ENCODE results near the gene ADCY3.

Gene ADCY3

DNA sequence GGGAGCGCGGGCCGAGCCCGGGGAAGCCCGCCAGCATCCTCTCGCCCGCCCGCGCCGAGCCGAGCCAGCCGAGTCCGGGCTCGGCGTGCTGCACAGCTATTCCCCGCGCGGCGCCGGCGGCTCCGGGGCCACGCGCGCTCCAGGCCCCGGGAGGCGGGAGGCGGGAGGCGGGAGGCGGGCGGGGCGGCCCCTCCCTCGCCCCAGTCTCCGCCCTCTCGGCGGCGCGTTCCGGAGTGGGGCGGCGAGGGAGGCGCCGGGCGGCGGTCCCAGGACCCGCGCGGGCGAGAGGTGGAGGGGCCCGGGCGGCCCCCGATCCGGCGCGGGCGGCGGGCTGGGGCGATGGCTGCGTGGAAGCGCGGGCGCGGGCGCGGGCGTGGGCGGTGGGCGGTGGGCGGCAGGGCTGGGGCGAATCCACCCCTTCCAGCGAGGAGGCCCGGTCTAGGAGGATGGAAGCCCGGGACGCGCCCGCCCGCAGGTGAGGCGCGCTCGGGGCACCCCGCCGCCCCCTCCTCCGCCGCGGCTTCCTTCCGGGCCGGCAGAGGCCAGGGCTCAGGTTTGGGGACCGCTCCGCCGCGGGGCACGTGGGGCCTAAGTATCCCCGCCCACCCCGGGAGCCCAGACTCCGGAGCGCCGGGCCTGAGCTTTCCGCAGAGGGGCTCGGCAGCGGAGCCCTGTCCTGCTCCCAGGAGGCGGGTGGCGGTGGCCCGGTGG is at the start of gene ADCY3:
TSS of gene ADCY3 (minus strand) at position 140 of the 711 bp plus-strand sequence. CDS start 1,250 bp downstream, outside the sequence.
- DNase-seq: no peak

- no peak for DNase-seq
Observed at GRCh38 chr2:24969784-24970183, 49.7 kb upstream of the ADCY3 start.

- no peak for DNase-seq
Observed at GRCh38 chr2:24961903-24962302, 41.9 kb upstream of the ADCY3 start.

- no peak for DNase-seq
Observed at GRCh38 chr2:24959761-24960160, 39.7 kb upstream of the ADCY3 start.

GRCh38 chr2:24958411-24958935 is 38.4 kb upstream of the ADCY3 start:
- no peak for DNase-seq

GRCh38 chr2:24957976-24958375 is 37.9 kb upstream of the ADCY3 start:
- DNase-seq: no peak

- no peak for DNase-seq
Observed at GRCh38 chr2:24957221-24957620, 37.2 kb upstream of the ADCY3 start.

DNA sequence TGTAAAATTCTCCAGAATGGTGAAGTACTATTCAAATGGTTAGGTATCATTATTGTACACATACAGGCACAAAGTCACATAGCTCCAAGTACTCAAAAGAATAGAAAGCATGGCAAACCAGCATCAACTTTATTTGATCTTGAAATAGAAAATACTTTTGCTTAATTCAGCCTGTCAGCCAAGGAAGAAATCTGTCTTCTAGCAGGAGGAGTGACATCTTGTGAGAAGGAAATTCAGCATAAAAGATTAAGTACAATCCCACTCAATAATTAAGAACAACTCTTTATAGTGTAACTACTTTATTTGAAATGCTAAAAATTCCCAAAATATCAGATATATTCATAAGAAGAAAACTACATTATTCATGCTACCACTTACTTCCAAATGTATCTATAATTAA is 35.9 kb upstream of the ADCY3 start:
- no peak for DNase-seq

GRCh38 chr2:24955232-24955631 is 35.2 kb upstream of the ADCY3 start:
- DNase-seq: no peak

DNA sequence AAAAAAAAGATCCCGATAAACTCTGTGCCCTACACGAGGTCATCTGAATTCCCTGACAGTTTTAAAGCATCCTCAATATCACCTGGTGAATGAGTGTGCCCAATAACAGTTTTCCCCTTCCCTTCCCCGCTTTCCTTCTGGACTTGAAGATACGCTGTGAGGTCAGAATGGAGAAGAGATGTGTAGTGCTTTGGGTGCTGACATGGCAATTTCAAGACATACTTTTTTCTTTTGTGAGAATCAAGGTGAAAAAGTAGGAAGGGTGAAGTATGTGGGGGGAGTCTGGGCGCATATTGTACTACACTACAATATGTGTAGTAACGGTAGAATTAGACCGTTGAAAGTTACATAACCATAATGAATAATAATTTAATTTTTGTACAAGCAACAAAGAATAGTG is 30.1 kb upstream of the ADCY3 start:
- DNase-seq: no peak

GRCh38 chr2:24948506-24948905 is 28.5 kb upstream of the ADCY3 start:
- no peak for DNase-seq

GRCh38 chr2:24947561-24948157 is 27.6 kb upstream of the ADCY3 start:
- no peak for DNase-seq

GRCh38 chr2:24945907-24946306 is 25.9 kb upstream of the ADCY3 start:
- DNase-seq: no peak

DNA sequence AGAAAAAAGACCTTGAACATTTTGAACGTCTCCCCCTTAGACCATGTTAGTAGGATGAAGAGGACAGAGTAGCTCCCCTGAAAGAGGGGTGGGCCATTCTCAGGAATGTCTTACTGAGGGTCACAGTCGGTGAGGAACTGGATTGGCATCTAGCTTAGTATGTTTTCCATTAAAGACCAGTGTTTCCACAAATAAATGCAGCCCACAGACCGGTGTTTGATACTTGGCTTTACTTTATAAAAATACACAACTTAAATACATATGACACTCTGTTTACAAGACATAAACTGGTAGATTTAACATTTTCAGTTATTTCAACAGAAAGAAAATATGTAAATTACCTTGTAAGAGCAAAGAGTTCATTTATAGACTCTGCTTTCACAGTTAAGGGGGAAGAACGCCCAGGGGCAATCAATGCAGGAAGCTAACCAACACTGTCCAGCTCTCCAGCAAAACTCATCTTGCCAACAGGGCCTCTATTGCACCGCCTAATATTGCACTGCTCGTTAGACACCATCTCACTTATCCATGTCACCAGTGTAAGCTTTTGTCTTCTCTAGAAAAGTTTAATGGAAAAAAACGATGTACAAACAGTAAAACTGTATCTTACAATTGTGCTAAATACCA is 23.5 kb upstream of the ADCY3 start:
- no peak for DNase-seq

DNA sequence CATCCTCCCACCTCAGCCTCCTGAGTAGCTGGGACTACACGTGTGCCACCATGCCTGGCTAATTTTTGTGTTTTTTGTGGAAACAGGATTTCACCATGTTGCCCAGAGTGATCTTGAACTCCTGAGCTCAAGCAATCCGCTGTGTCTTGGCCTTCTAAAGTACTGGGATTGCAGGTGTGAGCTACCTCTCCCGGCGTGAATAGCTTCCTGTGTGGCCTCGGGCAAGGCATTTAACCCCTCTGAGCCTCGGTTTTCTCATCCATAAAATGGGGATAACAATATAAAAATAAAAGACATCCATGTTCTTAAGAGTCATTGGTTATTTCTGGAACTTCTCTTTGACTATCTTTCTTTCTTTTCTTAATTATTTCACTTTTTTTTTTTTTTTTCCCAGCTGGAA is 19.3 kb upstream of the ADCY3 start:
- no peak for DNase-seq

DNA sequence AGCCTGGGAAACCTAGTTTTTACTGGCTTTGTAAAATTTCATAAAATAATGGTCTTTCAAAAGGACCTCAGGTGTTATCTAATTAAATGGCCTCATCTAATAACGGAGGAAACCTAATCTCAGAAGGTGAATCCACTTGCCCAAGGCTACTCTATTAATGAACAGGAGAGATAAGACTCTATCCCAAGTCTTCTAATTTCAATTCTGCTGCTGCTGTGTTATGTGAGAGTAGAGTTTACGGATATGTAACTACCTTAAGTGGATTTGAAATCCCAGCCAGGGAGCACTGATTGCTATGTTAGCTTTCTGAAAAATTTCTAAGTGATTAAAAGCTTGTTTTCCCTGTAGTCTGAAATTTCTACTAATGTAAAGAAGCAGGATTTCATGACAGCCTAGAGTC is 17.2 kb upstream of the ADCY3 start:
- DNase-seq: no peak

DNA sequence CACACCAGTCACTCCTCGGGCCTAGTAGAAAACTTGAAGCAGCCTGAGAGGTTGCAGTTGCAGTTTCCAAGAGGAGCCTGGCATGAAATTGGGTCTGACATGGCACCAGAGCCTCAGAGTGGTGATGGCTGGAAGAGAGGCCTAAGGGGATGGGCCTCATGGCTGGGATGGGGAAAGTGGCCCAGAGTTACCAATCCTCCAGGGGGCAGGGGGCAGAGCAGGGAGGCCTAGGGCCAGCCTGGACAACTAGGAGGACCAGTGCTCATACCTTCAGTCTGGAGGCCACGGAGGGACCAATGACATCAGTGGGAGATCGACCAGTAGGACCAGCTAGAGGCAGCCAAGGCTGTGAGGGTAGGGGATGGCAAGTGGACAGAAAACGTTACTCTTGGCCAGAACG is 15.1 kb upstream of the ADCY3 start:
- no peak for DNase-seq

GRCh38 chr2:24932715-24933114 is 12.7 kb upstream of the ADCY3 start:
- DNase-seq: no peak

DNA sequence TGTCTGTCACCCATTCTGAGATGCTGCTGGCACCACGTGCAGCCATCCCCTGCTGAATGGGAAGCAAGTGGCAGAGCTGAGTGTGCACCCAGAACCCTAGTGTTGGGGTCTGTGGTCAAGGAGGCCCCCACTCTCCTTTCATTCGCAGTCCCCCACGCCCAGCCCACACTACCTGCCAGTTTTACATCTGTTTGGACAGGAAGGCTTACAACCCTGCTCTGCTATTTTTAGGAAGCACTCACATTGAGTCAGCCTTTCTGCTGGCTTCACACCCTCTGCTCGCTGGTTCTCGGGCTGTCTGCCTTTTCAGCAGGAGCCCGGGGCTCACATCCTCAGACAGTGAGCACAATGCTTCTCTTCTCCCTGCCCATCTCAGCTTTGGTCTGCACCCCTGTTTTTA is 10.7 kb upstream of the ADCY3 start:
- peak; percentile 35 for DNase-seq

DNA sequence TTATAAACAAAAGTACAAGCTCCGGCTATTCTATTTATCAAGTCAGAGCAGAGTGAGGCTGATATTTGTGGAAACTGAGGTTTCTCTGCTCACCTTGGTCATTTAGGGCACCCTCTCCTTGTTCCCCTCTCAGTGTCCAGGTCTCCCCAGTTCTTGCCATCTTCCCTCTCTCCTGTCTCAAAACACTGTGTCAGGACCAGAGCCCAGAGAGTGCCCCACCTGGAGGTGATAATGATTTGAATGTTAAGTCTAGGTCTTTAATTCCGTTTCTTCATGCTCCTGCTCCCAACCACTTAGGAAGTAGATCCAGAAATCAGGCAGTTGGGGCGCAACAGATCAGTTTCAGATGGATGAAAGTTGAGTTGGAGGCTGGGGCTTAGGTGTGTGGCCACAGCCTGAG is 9.2 kb upstream of the ADCY3 start:
- no peak for DNase-seq

DNA sequence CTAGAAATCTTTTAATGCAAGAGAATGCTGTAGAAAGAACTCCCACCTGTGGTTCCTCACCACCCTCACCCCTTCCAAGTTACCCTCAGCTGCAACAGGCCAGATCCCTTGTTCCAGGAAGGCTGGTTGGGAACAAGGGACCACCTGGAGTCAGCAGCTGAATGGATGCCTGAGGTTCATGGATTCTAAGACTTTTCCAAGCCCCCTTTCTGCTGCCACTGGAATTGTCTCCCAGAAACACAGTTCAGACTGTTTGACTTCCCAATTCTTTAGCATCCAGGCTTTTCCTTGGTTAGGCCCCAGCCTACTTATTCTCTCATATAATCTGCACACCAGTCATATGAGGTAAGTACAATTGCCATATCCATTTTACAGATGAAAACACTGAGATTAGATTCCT is 8.0 kb upstream of the ADCY3 start:
- no peak for DNase-seq

- no peak for DNase-seq
Observed at GRCh38 chr2:24926602-24927252, 6.7 kb upstream of the ADCY3 start.

DNA sequence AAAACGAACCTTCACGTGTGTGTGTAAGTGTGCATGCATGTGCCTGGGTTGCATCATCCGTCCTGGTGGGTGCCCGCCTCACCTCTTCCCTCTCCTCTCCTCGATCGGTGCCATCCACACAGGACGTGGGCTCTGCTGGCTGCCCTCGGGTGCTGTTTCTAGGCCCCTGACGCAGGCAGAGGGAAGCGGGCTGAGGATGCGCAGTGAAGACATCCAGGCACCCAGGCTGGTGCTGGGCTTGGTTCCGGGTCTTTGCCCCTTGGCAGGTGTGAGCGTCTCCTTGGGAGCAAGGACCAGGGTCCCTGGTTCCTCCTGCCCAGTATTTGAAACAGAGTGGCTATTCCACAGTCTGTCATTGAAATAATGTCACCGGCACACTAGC is 6.2 kb upstream of the ADCY3 start:
- DNase-seq: no peak

DNA sequence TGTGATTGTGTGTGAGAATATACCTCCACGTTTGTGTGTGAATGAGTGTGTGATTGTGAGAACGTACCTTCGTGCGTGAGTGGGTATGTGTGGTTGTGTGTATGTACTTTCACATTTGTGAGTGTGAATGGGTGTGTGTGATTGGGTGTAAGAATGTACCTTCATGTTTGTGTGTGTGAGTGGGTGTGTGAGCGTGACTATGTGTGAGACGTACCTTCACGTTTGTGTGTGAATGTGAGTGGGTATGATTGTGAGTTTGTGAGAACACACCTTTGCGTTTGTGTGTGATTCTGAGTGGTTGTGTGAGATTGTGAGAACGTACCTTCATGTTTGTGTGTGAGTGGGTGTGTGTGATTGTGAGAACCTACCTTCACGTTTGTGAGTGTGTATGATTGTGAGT is 5.8 kb upstream of the ADCY3 start:
- DNase-seq: no peak

All from MV-4-11 (cell line).